ENCODE data around the gene CACNA2D1. TPM values are rescaled to one million over a fixed set of nuclear protein-coding genes. Genes with fewer than 3 reads are reported as not detected.

Gene CACNA2D1
- total RNA-seq, 1 experiment from 2014 or later, result 36.2 TPM

- H2BK15ac ChIP-seq (ENCODE audit: low read depth, low read length), result no peak overlapping the region
- Mint-ChIP-seq H3K27me3 (ENCODE audit: low read depth) (0 out of 2 replicates have a peak, but pooled peaks cover 2% of the 10 kb centered on the region), H3K4me3 (no peak overlapping the region), H3K27ac (no peak overlapping the region), H3K36me3 (ENCODE audit: insufficient read depth in 1 of 3, low read depth in 3 of 3) (peaks cover 11 to 18% (median 16%) of the 10 kb centered on the region in 3 experiments), H3K4me1 (peaks cover 4 to 5% of the 10 kb centered on the region in 2 experiments; a peak in 3 of 4 replicates), H3K9me3 (peaks cover 0 to 6% of the 10 kb centered on the region in 2 experiments; a peak in 2 of 5 replicates)
- DNase-seq, result no peak
- no peaks in the 10 kb centered on the region for H3K79me1 ChIP-seq (ENCODE audit: insufficient read depth, low read depth, low read length, poor library complexity, severe bottlenecking)
- no peak overlapping the region for H2BK120ac ChIP-seq (ENCODE audit: low read depth, low read length, poor library complexity, severe bottlenecking)
- no peak overlapping the region for H3K4ac ChIP-seq (ENCODE audit: low read depth, low read length)
- H3K27ac ChIP-seq (ENCODE audit: insufficient read length, low read depth, low read length), result no peak overlapping the region
- no peak overlapping the region for H3K56ac ChIP-seq (ENCODE audit: insufficient read length, low read depth, low read length)
- H3K14ac ChIP-seq (ENCODE audit: insufficient read depth, low read length), result no peak overlapping the region
- H2BK20ac ChIP-seq (ENCODE audit: low read depth, low read length, poor library complexity, severe bottlenecking), result no peak overlapping the region
- H4K8ac ChIP-seq (replicated peaks; ENCODE audit: insufficient read length, low read depth, low read length), result no peak overlapping the region
- H3K79me2 ChIP-seq (ENCODE audit: insufficient read depth, low read length), result no peaks in the 10 kb centered on the region
- H3K4me1 ChIP-seq (ENCODE audit: insufficient read depth, low read length), result no peaks in the 10 kb centered on the region; the same call in 1 of the 2 replicates
- no peaks in the 10 kb centered on the region for H4K20me1 ChIP-seq (ENCODE audit: control insufficient read depth, insufficient read depth, insufficient read length)
- no CpG with 5 or more reads among the region's 9 CpGs for WGBS (ENCODE audit: extremely low coverage, insufficient read length, low lambda C conversion rate)
- H3K9me3 ChIP-seq (ENCODE audit: control insufficient read depth, low read depth, low read length), result no peaks in the 10 kb centered on the region
- H3T11ph ChIP-seq (ENCODE audit: low read length), result no peak overlapping the region
- H3K23ac ChIP-seq (ENCODE audit: insufficient read length, low read depth, low read length), result no peak overlapping the region
- H3K18ac ChIP-seq (ENCODE audit: insufficient read length, low read depth, low read length), result no peak overlapping the region
- H3K27me3 ChIP-seq (ENCODE audit: insufficient read depth, low read length), result no peaks in the 10 kb centered on the region
- no peak overlapping the region for H3K9ac ChIP-seq (ENCODE audit: extremely low read depth, insufficient read length, low read length)
- H4K91ac ChIP-seq (ENCODE audit: insufficient read length, low read depth, low read length), result no peak overlapping the region
- no peak overlapping the region for H2BK12ac ChIP-seq (ENCODE audit: insufficient read length, low read depth, low read length)
- no peak overlapping the region for H2BK5ac ChIP-seq (ENCODE audit: insufficient read length, low read length)
- H4K5ac ChIP-seq (ENCODE audit: insufficient read length, low read depth, low read length), result no peak overlapping the region
- no peaks in the 10 kb centered on the region for H3K23me2 ChIP-seq (ENCODE audit: insufficient read length, low read depth, low read length, poor library complexity, severe bottlenecking)
- H2AFZ ChIP-seq (ENCODE audit: low read length), result no peak overlapping the region
- H2AK5ac ChIP-seq (ENCODE audit: insufficient read length, low read length), result no peak overlapping the region
- H3K4me2 ChIP-seq (ENCODE audit: insufficient read depth, insufficient read length, low read length), result no peak overlapping the region
- TF ChIP-seq CTCF (conservative IDR thresholded peaks at IDR 0.05), result no peak
Measured at GRCh38 chr7:82202965-82203364, 240.6 kb downstream of the CACNA2D1 start.
